Measurements from ENCODE around the gene TIGD3.
"Not testable (repeated sequence)": the region's sequence is repeated elsewhere in the genome, so short reads cannot be mapped to it uniquely, and the experiment has no call there.

- TF ChIP-seq KLF16 (IDR thresholded peaks at IDR 0.05); ZBTB7A (IDR thresholded peaks at IDR 0.05; ENCODE audit: borderline replicate concordance, control insufficient read depth, low read depth, low read length); MYBL2 (IDR thresholded peaks at IDR 0.05; ENCODE audit: low read depth); MYBL2 (CRISPR knock-in tag; IDR thresholded peaks at IDR 0.05; ENCODE audit: borderline replicate concordance); RFX5 (IDR thresholded peaks at IDR 0.05; ENCODE audit: low read depth, low read length); HLTF (IDR thresholded peaks at IDR 0.05); JUN (IDR thresholded peaks at IDR 0.05; ENCODE audit: borderline replicate concordance, low read depth, low read length); JUN (CRISPR knock-in tag; IDR thresholded peaks at IDR 0.05; ENCODE audit: borderline replicate concordance): not testable (repeated sequence)
These were observed 22.0 kb upstream of the TIGD3 start for GRCh38 chr11:65332591-65332990.
